ENCODE results near the gene PAN3.

The PAN3 gene

DNA sequence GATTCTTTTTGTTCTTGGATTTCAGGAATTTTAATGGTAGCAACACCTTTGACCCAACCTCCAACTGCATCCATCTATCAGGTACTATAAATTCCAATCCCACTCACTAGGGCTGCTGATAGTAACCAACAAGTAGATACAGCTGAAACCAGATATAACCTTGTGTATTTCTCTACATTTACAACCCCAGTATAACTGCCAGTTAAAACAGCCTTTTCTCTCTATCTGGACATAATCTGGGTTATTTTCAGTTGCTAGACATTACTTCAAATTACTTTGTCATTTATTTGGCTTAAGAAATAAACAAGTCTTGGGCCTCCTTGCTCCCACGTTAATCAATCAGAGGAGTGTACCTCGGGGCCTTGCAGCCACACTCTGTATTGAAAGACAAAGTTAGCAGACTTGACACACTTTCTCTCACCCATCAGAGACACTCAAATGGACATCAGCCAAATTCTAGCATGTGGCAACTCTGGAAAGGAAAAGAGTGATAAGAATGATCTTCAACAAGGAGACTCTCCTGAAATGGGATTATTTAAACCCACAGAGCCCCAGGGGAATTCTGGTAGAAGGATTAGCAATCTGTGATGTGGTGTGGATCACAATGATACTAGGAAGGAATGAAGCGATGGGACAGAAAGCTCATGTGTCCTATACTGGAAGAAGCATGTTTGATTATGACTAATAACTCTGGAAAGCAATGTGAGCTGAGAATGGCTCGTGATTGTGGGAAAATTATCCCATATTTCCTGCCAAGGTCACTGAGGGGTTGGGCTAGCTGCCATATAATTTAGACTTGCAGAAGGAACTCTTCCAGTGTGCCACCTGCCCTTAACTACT is 199.0 kb downstream of the PAN3 start:
- no peak for TF ChIP-seq ZFX (IDR thresholded peaks at IDR 0.05; ENCODE audit: borderline replicate concordance)
- TF ChIP-seq, protein P1, sequence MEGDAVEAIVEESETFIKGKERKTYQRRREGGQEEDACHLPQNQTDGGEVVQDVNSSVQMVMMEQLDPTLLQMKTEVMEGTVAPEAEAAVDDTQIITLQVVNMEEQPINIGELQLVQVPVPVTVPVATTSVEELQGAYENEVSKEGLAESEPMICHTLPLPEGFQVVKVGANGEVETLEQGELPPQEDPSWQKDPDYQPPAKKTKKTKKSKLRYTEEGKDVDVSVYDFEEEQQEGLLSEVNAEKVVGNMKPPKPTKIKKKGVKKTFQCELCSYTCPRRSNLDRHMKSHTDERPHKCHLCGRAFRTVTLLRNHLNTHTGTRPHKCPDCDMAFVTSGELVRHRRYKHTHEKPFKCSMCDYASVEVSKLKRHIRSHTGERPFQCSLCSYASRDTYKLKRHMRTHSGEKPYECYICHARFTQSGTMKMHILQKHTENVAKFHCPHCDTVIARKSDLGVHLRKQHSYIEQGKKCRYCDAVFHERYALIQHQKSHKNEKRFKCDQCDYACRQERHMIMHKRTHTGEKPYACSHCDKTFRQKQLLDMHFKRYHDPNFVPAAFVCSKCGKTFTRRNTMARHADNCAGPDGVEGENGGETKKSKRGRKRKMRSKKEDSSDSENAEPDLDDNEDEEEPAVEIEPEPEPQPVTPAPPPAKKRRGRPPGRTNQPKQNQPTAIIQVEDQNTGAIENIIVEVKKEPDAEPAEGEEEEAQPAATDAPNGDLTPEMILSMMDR (IDR thresholded peaks at IDR 0.05), result no peak
- H3K27ac ChIP-seq, result no peak overlapping the region

DNA sequence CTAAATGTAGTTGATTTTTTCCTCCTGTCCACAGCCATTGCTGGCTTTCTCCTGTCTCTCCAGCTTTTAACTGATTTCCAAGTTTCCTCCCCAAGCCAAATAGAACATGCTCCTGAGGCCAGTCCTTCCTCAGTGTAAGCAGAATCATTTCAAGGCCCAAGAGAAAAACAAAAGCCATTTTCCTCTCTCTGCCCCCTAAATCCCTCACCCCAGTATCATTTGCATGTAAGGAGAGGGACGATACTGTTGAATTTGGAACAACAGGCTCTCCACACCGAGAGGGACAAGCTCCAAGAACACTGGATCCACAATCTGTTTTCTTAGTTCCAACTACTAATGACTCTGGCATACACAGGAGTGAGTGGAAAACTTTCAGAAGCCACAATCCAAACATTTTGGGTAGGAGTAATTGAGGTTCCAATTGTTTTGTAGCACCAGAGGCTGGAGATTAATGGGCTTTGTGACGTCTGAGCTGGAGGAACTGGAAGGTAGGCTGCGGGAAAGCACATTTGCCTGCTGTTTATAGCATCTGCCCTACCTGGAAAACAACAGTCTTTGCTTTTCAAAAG is 199.7 kb downstream of the PAN3 start:
- TF ChIP-seq, protein P1 (IDR thresholded peaks at IDR 0.05), result no peak
- no peak for TF ChIP-seq ZFX (IDR thresholded peaks at IDR 0.05; ENCODE audit: borderline replicate concordance)
- no peak overlapping the region for H3K27ac ChIP-seq

DNA sequence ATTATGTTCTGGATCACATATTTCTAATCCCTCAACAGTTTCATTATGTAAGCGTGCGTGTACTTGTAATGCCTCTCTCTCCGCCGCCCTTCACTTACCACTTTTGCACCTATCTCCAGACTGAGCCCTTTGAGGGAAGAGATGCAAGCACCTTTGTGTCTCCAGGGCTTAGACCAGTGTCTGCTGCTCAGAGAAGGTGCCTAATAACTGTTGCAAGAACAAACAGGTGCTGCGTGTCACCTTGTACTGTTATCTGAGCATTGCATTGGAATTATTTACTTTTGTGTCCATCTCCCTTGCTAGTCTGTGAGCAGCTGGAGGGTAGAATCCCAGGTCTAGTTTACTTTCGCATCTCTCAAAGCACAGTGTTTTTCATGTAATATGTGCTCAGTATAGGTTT is 200.4 kb downstream of the PAN3 start:
- no peak for TF ChIP-seq ZFX (IDR thresholded peaks at IDR 0.05; ENCODE audit: borderline replicate concordance)
- TF ChIP-seq, protein P1 (IDR thresholded peaks at IDR 0.05), result no peak
- no peak overlapping the region for H3K27ac ChIP-seq

DNA sequence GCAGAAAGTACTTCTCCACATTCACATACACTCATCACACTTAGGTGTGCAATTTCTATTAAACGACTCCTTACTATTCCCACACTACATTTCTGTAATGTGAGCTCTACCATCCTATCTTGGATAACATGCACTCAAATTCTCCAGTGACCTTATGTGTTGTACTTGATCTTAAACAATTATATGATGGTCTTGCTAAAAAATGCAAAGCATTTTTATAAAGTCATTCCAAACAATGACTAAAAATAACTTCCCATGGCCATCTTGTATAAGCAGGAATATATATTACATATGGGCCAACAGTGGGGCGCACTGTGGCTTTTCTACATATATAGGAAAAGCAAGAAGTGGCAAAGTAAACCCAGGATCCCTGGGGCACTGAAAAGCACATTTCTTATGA is 201.1 kb downstream of the PAN3 start:
- TF ChIP-seq, protein P1 (IDR thresholded peaks at IDR 0.05), result no peak
- no peak for TF ChIP-seq ZFX (IDR thresholded peaks at IDR 0.05; ENCODE audit: borderline replicate concordance)

DNA sequence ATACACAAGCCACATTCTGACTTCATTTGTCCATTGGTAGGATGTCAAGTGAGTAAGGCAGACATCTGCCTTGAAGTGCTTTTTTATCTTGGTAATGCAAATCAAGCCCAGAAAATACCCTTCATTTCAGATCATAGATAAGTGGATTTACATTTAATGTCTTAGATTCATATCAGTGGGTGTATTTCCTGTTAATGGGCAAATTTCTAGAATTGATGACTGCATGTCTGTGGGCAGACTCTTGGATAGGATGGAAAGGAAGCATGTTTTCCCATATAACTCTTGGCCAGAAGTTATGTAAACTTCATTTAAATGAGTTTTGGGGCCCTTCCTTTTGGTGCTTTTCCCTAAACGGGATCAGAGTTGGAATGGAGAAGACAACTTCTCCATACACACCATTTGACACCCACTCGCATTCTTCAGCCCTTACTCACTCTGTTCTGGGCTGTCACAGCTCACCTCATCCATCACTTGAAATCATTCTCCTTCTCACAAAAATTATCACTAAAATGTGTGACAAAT is 202.0 kb downstream of the PAN3 start:
- TF ChIP-seq, protein P1 (IDR thresholded peaks at IDR 0.05), result no peak
- TF ChIP-seq ZFX (IDR thresholded peaks at IDR 0.05; ENCODE audit: borderline replicate concordance), result no peak
- no peak overlapping the region for H3K27ac ChIP-seq

More for the DNA sequence above, 201.1 kb downstream of the PAN3 start:
- no peak overlapping the region for H3K27ac ChIP-seq

DNA sequence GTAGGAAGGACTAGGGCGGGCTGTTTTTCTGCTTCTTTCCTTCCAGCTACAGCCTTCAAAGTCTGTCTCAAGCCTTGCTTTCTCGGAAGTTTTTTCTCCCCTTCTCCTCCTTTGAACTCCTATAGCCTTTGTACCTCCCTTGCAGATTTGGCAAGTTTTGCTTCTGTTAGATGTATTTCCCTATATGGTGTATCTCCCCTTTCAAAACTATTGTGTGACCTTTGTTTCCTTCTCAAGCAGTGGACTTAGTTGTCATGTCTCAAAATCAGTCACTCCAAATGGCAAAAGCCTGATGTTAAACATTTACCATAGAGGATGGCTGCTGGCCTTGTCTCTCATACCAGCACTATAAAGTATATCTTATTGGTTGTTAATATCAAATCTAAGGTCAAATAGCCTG is 203.9 kb downstream of the PAN3 start:
- no peak overlapping the region for H3K27ac ChIP-seq
- no peak for TF ChIP-seq ZFX (IDR thresholded peaks at IDR 0.05; ENCODE audit: borderline replicate concordance)
- TF ChIP-seq, protein P1 (IDR thresholded peaks at IDR 0.05), result no peak

DNA sequence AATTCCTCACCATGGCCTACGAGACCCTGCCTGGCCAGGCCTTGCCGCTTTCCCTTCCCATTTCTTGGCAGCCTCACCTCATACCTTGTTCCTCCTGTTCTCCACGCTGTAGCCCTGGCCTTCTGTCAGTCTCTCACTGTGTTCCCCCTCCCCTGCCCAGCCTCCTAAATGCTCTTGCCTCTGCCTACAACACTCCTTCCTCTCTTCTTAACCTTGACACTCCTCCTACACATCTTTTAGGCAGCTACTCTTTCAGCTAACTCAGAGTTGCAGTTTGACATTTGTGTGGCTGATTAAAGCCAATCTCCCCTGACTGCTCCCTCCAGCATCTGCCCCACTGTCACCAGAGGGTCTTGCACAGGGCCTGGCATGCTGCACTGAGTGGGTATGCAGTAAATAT is 205.8 kb downstream of the PAN3 start:
- TF ChIP-seq, protein P1 (IDR thresholded peaks at IDR 0.05), result no peak
- no peak for TF ChIP-seq ZFX (IDR thresholded peaks at IDR 0.05; ENCODE audit: borderline replicate concordance)
- H3K27ac ChIP-seq, result no peak overlapping the region

All from 22Rv1 (cell line).